PFSK-1 (cell line): Measurements from ENCODE around the gene CYYR1.

Experiments
- REST ChIP-seq, 2 experiments: IDR thresholded peaks; 2 replicates each; pipeline versions ENCODE4 v1.6.1 to v1.8.0; 2011 to 2012; ENCODE audit warnings: low read depth in 2 of 2, low read length in 2 of 2, control low read depth in 1 of 2, inconsistent platforms in 1 of 2, mild to moderate bottlenecking in 1 of 2, moderate library complexity in 1 of 2; ENCODE audit not compliant: insufficient read depth in 1 of 2
- TAF1 ChIP-seq: IDR thresholded peaks from 2 replicates; pipeline ENCODE4 v1.6.1; 2012; ENCODE audit warnings: low read length, control low read depth, borderline replicate concordance; ENCODE audit not compliant: insufficient read depth

DNA sequence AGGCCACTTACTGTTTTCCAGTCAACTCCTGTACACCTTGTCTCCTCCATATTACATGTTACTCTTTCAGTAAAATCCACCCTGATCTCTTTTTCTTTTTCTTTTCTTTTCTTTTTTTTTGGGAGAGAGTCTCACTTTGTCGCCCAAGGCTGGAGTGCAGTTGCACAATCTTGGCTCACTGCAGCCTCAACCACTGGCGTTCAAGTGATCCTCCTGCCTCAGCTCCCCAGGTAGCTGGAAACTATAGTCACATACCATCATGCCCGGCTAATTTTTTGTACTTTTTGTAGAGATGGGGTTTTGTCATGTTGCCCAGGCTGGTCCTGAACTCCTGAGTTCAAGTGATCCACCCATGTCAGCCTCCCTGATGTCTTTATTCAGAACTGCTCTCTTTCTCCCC, 57.8 kb downstream of the CYYR1 start:
- no peak for TF ChIP-seq REST (IDR thresholded peaks at IDR 0.05; ENCODE audit: insufficient read depth in 1 of 2, low read depth in 2 of 2, low read length in 2 of 2)
- TF ChIP-seq TAF1 = no peak
